ENCODE measurements around the gene NXNL1.
"Not testable (repeated sequence)": the region's sequence is repeated elsewhere in the genome, so short reads cannot be mapped to it uniquely, and the experiment has no call there.

Gene NXNL1

DNA sequence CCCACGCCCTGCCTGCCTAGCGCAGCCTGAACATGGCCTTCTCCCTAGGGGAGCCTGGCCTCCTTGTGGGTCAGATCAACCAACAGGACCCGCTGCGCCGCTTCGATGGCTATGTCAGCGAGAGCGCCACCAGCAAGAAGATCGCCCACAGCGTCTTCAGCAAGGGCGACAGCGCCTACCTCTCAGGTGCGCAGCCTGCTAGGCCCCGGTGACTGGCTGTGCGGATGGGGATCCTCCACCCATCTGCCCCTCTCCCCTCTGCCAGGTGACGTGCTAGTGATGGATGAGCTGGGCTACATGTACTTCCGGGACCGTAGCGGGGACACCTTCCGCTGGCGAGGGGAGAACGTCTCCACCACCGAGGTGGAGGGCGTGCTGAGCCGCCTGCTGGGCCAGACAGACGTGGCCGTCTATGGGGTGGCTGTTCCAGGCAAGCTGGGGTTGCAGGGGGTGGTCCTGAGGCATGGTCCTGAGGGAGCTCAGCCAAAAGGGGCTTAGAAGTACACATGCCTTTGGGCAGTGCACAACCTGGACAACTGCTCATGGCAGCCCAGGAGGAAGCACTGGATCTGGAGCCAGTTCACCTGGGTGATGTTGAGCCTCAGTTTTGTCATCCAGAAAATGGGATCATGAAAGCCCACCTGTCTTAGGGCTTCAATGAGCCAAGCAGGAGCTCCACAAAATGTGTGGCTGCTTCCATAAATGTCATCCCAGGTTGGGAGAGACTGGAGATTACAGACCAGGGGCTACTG lies 39.9 kb upstream of the NXNL1 start:
- no peak overlapping the region for H3K27ac ChIP-seq

DNA sequence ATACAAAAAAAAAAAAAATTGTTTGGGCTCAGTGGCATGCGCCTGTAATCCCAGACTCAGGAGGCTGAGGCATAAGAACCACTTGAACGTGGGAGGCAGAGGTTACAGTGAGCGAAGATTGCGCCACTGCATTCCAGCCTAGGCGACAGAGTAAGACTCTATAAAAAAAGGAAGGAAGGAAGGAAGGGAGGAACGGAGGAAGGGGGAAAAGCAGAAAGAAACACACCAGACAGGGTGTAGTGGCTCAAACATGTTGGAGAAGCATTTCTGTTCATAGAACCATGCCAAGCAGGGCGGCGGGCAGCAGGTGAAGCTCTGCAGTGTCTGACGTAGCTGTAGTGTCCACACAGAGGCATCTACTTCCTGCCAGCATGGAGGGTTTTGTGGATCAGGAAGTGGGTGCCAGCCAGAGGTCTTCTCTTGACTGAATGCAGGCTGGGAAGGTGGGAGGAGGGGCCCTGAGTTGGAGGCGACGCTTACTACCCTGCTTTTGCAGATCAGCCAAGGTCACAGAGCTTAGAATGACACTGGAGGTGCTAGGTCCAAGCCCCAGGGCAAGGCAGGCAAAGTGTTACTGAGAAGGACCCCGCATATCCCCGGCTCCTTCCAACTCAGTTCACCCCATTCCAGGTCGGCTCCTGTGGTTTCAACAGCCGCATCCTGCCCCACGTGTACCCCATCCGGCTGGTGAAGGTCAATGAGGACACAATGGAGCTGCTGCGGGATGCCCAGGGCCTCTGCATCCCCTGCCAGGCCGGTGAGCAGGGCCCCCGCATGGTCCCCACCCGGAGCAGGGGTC lies 39.1 kb upstream of the NXNL1 start:
- TF ChIP-seq, protein P1, sequence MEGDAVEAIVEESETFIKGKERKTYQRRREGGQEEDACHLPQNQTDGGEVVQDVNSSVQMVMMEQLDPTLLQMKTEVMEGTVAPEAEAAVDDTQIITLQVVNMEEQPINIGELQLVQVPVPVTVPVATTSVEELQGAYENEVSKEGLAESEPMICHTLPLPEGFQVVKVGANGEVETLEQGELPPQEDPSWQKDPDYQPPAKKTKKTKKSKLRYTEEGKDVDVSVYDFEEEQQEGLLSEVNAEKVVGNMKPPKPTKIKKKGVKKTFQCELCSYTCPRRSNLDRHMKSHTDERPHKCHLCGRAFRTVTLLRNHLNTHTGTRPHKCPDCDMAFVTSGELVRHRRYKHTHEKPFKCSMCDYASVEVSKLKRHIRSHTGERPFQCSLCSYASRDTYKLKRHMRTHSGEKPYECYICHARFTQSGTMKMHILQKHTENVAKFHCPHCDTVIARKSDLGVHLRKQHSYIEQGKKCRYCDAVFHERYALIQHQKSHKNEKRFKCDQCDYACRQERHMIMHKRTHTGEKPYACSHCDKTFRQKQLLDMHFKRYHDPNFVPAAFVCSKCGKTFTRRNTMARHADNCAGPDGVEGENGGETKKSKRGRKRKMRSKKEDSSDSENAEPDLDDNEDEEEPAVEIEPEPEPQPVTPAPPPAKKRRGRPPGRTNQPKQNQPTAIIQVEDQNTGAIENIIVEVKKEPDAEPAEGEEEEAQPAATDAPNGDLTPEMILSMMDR (conservative IDR thresholded peaks at IDR 0.05) = no peak

More for the DNA sequence above, 39.9 kb upstream of the NXNL1 start:
- TF ChIP-seq, protein P1 (conservative IDR thresholded peaks at IDR 0.05) = no peak

DNA sequence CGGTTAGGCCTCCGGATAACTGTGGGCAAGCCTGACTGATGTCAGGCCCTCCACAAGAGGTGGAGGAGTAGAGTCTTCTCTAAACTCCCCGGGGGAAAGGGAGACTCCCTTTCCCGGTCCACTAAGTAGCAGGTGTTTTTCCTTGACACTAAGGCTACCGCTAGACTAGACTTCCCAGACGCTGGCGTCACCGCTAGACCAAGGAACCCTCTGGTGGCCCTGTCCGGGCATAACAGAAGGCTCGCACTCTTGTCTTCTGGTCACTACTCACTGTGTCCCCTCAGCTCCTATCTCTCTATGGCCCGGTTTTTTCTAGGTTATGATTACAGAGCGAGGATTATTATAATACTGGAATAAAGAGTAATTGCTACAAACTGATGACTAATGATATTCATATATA lies 38.3 kb upstream of the NXNL1 start:
- H3K27ac ChIP-seq = not testable (repeated sequence)

More for the DNA sequence above, 39.1 kb upstream of the NXNL1 start:
- H3K27ac ChIP-seq = no peak overlapping the region

DNA sequence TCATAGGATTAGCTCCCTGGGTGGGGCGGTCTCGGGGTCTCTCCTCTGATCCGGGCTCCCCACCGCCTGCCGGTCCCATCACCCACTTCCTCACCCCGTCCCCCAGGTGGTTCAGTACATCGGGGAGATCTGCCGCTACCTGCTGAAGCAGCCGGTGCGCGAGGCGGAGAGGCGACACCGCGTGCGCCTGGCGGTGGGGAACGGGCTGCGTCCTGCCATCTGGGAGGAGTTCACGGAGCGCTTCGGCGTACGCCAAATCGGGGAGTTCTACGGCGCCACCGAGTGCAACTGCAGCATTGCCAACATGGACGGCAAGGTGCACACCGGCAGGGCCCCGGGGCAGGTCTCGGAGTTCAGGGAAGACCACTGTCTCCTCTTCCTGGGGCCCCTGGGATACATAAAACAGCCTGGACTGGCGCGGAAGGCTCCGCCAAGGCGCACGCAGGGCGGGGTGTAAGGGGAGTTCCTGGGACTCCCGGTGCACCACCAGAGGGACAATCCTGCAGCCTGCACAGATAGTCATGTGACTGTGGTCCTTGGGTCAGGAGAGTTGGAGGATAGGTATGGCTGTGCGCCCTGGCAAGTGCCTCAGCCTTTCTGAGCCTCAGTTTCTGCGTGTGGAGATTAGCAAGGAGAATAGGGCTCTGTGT lies 36.5 kb upstream of the NXNL1 start:
- TF ChIP-seq, protein P1 (conservative IDR thresholded peaks at IDR 0.05) = no peak
- H3K27ac ChIP-seq = no peak overlapping the region

DNA sequence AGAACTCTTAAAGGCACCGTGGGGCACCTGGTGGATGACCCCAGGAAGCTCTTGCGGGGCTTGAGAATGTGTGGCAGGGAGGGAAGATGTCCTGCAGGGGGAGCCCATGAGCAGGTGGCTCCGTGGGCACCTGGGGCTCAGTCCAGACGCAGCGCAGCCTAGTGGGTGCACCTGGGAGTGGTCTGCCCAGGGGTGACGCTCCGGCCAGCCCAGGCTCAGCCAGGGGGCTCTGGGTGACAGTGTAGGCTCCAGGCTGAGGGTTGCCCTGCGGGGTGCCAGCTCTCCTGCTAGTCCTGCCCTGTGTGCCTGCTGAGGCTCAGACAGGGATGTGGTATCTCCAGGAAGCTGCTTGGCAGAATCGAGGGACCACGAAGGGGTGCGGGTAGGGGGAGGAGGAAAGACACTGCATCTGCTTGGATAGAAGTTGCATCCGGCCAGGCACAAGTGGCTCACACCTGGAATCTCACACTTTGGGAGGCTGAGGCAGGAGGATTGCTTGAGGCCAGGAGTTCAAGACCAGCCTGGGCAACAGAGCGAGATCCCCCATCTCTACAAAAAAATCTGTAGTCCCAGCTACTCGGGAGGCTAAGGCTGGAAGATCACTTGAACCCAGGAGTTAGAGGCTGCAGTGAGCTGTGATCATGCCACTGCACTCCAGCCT lies 35.7 kb upstream of the NXNL1 start:
- TF ChIP-seq, protein P1 (conservative IDR thresholded peaks at IDR 0.05) = peak; percentile 95
- H3K27ac ChIP-seq = no peak overlapping the region

DNA sequence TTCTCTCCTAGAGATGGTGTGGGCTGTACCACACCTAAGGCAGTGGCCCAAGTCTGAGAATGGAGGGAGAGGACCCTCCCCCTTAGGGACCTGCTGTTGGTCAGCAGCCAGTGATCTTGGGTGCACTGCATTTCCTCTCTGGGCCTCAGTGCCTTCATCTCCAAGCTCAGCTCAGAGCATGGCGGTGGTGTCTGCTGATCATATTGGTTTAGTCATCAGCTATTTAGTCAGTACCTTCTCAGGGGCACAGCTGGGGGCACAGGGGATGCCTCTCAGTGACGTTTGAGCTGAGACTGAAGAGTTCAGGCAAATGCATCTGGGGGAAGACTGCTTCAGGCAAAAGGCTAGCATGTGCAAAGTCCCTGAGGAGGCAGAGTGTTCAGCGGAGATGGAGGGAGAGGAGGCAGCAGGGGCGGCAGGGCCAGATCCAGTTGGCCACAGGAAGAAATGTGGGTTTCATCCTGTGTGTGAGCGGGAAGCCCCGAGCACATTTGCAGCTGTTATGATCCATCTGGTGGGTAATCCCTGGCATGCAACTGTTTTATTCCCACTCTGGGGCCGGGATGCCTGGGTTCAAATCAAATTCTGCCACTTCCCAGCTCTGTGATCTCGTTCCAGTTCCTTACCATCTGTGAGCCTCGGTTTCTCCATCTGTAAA lies 35.0 kb upstream of the NXNL1 start:
- H3K27ac ChIP-seq = no peak overlapping the region
- TF ChIP-seq, protein P1 (conservative IDR thresholded peaks at IDR 0.05) = no peak

DNA sequence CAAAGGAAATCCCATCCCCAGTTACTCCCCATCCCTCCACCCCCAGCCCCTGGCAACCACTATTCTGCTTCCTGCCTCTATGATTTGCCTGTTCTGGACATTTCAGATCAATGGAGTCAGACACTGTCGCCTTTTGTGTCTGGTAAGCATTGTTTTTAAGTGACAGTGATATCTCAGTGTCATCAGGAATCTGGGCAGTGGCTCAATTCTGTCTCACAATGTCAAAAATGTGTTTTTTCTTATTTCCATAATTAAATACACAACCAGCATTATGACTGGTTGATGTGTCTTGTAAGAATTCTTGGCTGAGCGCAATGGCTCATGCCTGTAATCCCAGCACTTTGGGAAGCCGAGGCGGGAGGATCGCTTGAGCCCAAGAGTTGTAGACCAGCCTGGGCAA lies 30.6 kb upstream of the NXNL1 start:
- H3K27ac ChIP-seq = no peak overlapping the region
- TF ChIP-seq, protein P1 (conservative IDR thresholded peaks at IDR 0.05) = no peak

Data from VCaP (cell line).